KG1 (cell line): ENCODE measurements around the gene IL17RB.

Source experiments
- DNase-seq: peaks from one replicate; lab custom pipeline; 2025; lab: John Stamatoyannopoulos, UW

The IL17RB gene

GRCh38 chr3:53846134-53846850 lies at the start of gene IL17RB, which contains the start of gene CHDH:
Gene IL17RB, plus strand, starts transcription at chr3:53846568. Its CDS starts 21 bp downstream, at chr3:53846589.
Gene CHDH, minus strand, starts transcription at chr3:53846419. Its CDS starts 22,411 bp downstream, at chr3:53824008.
- no peak for DNase-seq

GRCh38 chr3:53798144-53798543 lies 48.2 kb upstream of the IL17RB start:
- DNase-seq: no peak

GRCh38 chr3:53799338-53799865 lies 47.0 kb upstream of the IL17RB start:
- DNase-seq: no peak

GRCh38 chr3:53800041-53800906 lies 46.1 kb upstream of the IL17RB start:
- no peak for DNase-seq

DNA sequence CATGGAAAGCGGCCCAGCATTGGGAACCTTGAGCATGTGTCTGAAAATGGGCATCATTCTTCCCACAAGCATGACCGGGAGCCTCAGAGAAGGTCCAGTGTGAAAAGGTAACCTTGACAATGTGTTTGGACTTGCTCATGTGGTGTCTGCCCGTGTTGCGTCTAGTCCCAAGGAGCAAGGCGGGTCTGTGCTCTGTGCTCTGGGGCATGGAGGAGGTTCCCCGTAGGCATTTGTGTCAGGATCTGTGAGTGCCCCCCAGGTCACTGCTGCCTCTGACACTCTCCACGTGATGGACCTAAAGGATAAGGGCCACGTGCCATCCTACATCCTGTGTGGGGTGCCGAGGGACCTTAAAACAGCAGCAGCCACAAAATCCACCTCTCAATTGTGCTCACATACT lies 45.0 kb upstream of the IL17RB start:
- no peak for DNase-seq

GRCh38 chr3:53802256-53802880 lies 44.0 kb upstream of the IL17RB start:
- DNase-seq: no peak

GRCh38 chr3:53803124-53803815 lies 43.1 kb upstream of the IL17RB start:
- DNase-seq: no peak

- DNase-seq: no peak
Measured at GRCh38 chr3:53803816-53804695, 42.3 kb upstream of the IL17RB start.

GRCh38 chr3:53804697-53805462 lies 41.5 kb upstream of the IL17RB start:
- DNase-seq: no peak

DNA sequence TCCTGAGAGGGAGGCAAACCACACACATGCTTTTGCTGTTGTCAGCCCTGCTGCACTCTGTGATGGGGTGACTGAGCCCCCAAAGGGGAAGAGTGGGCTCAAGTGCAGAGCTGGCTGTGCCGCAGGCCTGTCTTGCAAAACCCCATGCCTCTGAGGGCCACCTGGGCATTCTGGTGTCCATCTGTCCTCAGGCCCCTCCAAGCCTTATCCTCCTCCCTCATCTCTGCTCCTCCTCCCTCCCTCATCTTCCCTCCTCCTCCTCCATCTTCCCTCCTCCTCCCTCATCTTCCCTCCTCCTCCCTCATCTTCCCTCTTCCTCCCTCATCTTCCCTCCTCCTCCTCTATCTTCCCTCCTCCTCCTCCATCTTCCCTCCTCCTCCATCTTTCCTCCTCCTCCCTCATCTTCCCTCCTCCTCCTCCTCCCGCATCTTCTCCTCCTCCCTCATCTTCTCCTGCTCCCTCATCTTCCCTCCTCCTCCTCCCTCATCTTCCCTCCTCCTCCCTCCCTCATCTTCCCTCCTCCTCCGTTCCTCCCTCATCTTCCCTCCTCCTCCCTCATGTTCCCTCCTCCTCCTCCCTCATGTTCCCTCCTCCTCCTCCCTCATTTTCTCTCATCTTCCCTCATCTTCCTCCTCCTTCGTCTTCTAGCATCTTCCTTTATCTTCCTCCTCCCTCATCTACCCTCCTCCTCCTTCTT lies 40.8 kb upstream of the IL17RB start:
- DNase-seq: no peak

DNA sequence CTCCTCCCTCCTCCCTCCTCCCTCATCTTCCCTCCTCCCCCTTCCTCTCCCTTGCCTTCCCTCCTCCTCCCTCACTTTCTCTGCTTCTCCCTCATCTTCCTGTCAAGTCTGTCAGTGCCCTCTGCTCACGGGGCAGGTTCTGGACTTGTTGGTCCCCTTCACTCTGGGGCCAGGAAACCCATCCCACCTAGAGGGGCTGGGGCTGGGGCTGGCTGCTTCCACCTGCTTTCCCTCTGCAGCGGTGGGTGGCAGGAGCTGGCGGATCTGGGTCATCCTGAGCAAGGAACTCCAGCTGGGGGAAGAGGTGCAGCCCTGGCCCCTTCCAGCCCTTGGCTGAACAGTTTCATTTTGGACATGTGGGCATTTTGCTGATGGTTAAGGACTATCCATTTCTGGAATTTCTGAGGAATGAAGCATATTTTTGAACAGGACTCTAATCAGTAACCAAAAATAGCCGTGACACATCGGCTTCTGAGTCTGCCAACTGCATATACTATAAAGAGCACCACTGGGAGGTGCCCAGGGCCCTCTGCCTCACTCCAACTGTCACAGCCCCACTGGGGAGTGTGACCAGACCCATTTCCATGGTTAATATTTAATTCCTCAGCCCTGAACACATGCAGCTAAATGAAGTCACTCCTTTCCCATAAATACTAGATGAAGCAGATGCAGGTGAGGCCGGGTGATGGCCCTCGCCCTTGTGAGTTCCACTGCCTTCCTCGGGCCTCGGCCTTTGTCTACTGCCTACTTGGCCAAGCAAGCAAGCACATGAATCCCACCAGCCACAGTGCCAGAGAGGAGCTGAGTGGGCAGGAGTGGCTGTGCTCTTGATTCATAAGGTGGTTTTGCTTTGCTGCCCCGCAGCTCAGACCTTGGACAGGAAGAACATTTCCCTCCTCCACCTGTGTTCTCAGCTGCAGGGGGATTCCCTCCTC lies 39.9 kb upstream of the IL17RB start:
- no peak for DNase-seq

DNA sequence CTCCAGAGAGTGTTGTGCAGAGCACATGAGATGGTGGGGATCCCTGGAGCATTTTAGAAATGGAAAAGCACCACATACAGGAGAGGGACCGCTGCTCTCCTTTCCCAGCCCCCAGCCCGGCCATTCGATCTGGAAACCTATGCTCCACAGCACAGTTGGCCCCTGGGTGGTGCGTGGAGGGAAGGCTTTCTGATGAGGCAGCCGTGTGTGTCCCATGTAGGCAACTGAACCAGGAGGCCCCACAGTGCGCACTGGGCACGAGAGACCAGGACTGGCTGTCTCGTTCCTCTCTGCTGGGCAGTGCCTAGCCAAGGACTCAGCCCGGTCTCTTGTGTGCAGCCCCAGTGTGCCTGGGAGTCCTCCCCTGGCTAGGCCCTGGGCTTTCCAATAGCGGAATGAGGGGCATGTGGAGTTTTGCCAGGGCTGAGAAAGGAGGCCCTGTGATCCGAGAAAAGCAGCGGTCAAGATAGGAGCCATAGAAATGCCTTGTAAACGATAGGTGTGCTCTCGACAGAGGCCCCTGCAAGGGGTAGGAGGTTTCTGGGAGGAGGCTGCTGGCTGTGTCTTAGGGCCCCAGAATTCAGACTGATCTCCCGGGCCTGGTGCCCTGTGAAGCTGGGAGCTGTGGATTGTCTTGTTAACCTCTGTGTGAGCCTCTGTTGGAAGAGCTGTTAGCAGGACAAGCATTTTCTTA lies 39.1 kb upstream of the IL17RB start:
- no peak for DNase-seq

DNA sequence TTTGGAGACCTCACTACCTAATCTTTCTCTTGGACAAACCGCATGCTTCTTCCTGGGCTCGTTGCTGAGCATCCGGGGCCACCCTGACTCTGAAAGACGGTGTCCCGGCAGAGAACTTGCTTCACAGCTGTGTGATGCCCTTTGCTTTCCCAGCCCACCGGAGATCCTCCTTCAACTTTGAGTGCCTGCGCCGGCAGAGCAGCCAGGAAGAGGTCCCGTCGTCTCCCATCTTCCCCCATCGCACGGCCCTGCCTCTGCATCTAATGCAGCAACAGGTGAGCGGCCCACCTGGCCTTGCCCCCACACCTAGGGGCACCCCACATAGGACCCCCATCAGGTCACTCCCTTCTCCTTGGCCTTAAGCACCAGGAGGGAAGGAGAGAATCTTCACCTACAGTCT lies 37.9 kb upstream of the IL17RB start:
- no peak for DNase-seq

DNA sequence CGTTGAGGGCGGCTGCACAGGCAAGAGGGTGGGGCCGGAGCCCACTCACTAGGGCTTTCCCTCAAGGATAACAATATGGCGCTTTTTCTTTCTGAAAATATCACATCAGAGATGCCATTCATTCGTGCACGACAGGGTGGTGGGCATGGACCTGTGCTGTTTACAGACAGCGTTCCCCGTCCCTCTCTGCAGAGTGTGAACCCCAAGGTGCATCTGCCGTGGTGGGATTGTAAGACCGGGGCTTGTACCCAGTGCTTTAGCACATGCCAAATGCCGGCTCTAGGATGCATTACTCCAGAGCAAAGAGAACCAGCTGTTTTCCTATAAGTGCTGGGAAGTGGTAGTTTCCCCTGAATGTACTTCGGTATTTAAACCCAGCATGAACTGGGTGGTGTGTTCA lies 37.1 kb upstream of the IL17RB start:
- no peak for DNase-seq

- DNase-seq: no peak
Measured at GRCh38 chr3:53809764-53810400, 36.5 kb upstream of the IL17RB start.

DNA sequence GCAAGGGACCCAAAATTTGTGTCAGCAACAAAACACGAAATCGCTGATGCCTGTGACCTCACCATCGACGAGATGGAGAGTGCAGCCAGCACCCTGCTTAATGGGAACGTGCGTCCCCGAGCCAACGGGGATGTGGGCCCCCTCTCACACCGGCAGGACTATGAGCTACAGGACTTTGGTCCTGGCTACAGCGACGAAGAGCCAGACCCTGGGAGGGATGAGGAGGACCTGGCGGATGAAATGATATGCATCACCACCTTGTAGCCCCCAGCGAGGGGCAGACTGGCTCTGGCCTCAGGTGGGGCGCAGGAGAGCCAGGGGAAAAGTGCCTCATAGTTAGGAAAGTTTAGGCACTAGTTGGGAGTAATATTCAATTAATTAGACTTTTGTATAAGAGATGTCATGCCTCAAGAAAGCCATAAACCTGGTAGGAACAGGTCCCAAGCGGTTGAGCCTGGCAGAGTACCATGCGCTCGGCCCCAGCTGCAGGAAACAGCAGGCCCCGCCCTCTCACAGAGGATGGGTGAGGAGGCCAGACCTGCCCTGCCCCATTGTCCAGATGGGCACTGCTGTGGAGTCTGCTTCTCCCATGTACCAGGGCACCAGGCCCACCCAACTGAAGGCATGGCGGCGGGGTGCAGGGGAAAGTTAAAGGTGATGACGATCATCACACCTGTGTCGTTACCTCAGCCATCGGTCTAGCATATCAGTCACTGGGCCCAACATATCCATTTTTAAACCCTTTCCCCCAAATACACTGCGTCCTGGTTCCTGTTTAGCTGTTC lies 35.0 kb upstream of the IL17RB start:
- no peak for DNase-seq
